ENCODE data around the gene TXNL4B.

DNA sequence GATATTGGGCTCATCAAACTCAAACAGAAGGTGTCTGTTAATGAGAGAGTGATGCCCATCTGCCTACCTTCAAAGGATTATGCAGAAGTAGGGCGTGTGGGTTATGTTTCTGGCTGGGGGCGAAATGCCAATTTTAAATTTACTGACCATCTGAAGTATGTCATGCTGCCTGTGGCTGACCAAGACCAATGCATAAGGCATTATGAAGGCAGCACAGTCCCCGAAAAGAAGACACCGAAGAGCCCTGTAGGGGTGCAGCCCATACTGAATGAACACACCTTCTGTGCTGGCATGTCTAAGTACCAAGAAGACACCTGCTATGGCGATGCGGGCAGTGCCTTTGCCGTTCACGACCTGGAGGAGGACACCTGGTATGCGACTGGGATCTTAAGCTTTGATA lies 33.0 kb downstream of the TXNL4B start:
- TF ChIP-seq, protein P1, sequence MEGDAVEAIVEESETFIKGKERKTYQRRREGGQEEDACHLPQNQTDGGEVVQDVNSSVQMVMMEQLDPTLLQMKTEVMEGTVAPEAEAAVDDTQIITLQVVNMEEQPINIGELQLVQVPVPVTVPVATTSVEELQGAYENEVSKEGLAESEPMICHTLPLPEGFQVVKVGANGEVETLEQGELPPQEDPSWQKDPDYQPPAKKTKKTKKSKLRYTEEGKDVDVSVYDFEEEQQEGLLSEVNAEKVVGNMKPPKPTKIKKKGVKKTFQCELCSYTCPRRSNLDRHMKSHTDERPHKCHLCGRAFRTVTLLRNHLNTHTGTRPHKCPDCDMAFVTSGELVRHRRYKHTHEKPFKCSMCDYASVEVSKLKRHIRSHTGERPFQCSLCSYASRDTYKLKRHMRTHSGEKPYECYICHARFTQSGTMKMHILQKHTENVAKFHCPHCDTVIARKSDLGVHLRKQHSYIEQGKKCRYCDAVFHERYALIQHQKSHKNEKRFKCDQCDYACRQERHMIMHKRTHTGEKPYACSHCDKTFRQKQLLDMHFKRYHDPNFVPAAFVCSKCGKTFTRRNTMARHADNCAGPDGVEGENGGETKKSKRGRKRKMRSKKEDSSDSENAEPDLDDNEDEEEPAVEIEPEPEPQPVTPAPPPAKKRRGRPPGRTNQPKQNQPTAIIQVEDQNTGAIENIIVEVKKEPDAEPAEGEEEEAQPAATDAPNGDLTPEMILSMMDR (IDR thresholded peaks at IDR 0.05): no peak
- TF ChIP-seq EZH2 (IDR thresholded peaks at IDR 0.05; ENCODE audit: borderline replicate concordance, insufficient read depth, low read depth, low read length, poor library complexity, severe bottlenecking): no peak
